SK-N-SH (cell line): Measurements from ENCODE around the gene MYO15A. TPM values are rescaled to one million over a fixed set of nuclear protein-coding genes. Genes with fewer than 3 reads are reported as not detected.

Experiments
- CTCF ChIA-PET: fragments of 300-600, 350-600 bp; formaldehyde crosslinking; extraction: SDS; loops from one replicate; lab custom pipeline; 2021; lab: Yijun Ruan, JAX
- POLR2A ChIA-PET: fragments of 350-600 bp; sonication (Branson Sonifier 250); formaldehyde crosslinking; extraction: SDS; loops from one replicate; lab custom pipeline; 2020; ENCODE audit warnings: antibody characterized with exemption, inconsistent platforms; lab: Yijun Ruan, JAX
- DNase-seq: peaks from one replicate; pipeline ENCODE4 v3.0.0; 2012
- H2AFZ ChIP-seq: fragments of 200-600 bp; sonication (generic); 2 replicates; pipeline ENCODE4 v1.8.1; 2016; ENCODE audit warnings: antibody characterized with exemption, mild to moderate bottlenecking, low read depth
- H3F3A ChIP-seq: fragments of 200-600 bp; sonication (generic); replicated peaks from 2 replicates; pipeline ENCODE3; 2016; ENCODE audit warnings: antibody characterized with exemption, mild to moderate bottlenecking; ENCODE audit not compliant: insufficient read depth
- H3K27ac ChIP-seq, 2 experiments: fragments of 200-500 bp in 1 of 2; fragments of 200-600 bp in 1 of 2; sonication (Bioruptor generic) in 1 of 2; sonication (generic), shearing (Covaris generic) in 1 of 2; 2 replicates each; pipeline versions ENCODE4 v1.5.1 to v1.6.1; 2014 to 2016; ENCODE audit warnings: low read depth in 2 of 2, inconsistent platforms in 1 of 2, low read length in 1 of 2, mild to moderate bottlenecking in 1 of 2, mixed read lengths in 1 of 2
- H3K27me3 ChIP-seq: fragments of 200-600 bp; sonication (generic), shearing (Covaris generic); 2 replicates; pipeline ENCODE4 v1.6.1; 2016; ENCODE audit warnings: mixed run types; ENCODE audit not compliant: insufficient read depth
- H3K36me3 ChIP-seq, 2 experiments: fragments of 200-500 bp in 1 of 2; fragments of 200-600 bp in 1 of 2; sonication (Bioruptor generic) in 1 of 2; sonication (generic) in 1 of 2; replicated peaks in 1 of 2; 2 replicates each; pipeline versions ENCODE3 to v1.5.1; 2014 to 2016; ENCODE audit warnings: low read length in 1 of 2, mild to moderate bottlenecking in 1 of 2; ENCODE audit not compliant: insufficient read depth in 2 of 2, control insufficient read depth in 1 of 2
- H3K4me1 ChIP-seq, 2 experiments: fragments of 200-500 bp in 1 of 2; fragments of 200-600 bp in 1 of 2; sonication (Bioruptor generic) in 1 of 2; sonication (generic), shearing (Covaris generic) in 1 of 2; 2 replicates each; pipeline versions ENCODE4 v1.5.1 to v1.6.1; 2014 to 2016; ENCODE audit warnings: low read depth in 1 of 2, low read length in 1 of 2, mixed run types in 1 of 2; ENCODE audit not compliant: insufficient read depth in 2 of 2, control insufficient read depth in 1 of 2
- H3K4me2 ChIP-seq: fragments of 200-600 bp; sonication (generic), shearing (Covaris generic); 2 replicates; pipeline ENCODE4 v1.6.1; 2017; ENCODE audit warnings: mixed run types
- H3K4me3 ChIP-seq, 2 experiments: fragments of 200-500 bp in 1 of 2; fragments of 200-600 bp in 1 of 2; sonication (Bioruptor generic) in 1 of 2; sonication (generic), shearing (Covaris generic) in 1 of 2; 2 replicates each; pipeline versions ENCODE4 v1.5.1 to v1.8.1; 2014 to 2016; ENCODE audit warnings: low read depth in 2 of 2, inconsistent platforms in 1 of 2, low read length in 1 of 2, mild to moderate bottlenecking in 1 of 2, mixed read lengths in 1 of 2, moderate library complexity in 1 of 2
- H3K79me2 ChIP-seq: fragments of 200-600 bp; sonication (generic); 2 replicates; pipeline ENCODE4 v1.8.1; 2017; ENCODE audit warnings: mild to moderate bottlenecking; ENCODE audit not compliant: insufficient read depth
- H3K9ac ChIP-seq: fragments of 200-600 bp; sonication (generic); 2 replicates; pipeline ENCODE4 v1.6.1; 2017; ENCODE audit warnings: mixed run types
- H3K9me2 ChIP-seq: fragments of 200-600 bp; sonication (generic); 2 replicates; pipeline ENCODE4 v1.6.1; 2017; ENCODE audit warnings: mixed run types
- H3K9me3 ChIP-seq: fragments of 200-600 bp; sonication (generic); 2 replicates; pipeline ENCODE4 v1.6.1; 2017; ENCODE audit warnings: mixed run types, mild to moderate bottlenecking, moderate library complexity
- H4K20me1 ChIP-seq: fragments of 200-600 bp; sonication (generic); 2 replicates; pipeline ENCODE4 v1.6.1; 2017; ENCODE audit warnings: mild to moderate bottlenecking, mixed run types; ENCODE audit not compliant: insufficient read depth
- CHD2 ChIP-seq: fragments of 150-350 bp; IDR thresholded peaks from 2 replicates; pipeline ENCODE4 v1.6.1; 2018; ENCODE audit warnings: low read length; ENCODE audit not compliant: partially characterized antibody
- ELF1 ChIP-seq: IDR thresholded peaks from 2 replicates; pipeline ENCODE4 v1.4.0; 2012
- FOXJ3 ChIP-seq: sonication (generic); formaldehyde crosslinking; IDR thresholded peaks from 2 replicates; pipeline ENCODE4 v1.5.1; 2020; ENCODE audit warnings: mild to moderate bottlenecking, missing genetic modification reagents
- JUND ChIP-seq: IDR thresholded peaks from 2 replicates; pipeline ENCODE4 v1.4.0; 2012
- MXI1 ChIP-seq: IDR thresholded peaks from 2 replicates; pipeline ENCODE4 v1.6.1; 2012; ENCODE audit warnings: mild to moderate bottlenecking, low read depth, low read length, improper control_type of control experiment
- NRF1 ChIP-seq: IDR thresholded peaks from 2 replicates; pipeline ENCODE4 v1.6.1; 2012; ENCODE audit warnings: low read depth, mild to moderate bottlenecking, low read length
- POLR2AphosphoS5 ChIP-seq: IDR thresholded peaks from 2 replicates; pipeline ENCODE4 v1.6.1; 2012; ENCODE audit warnings: low read depth, low read length
- RAD21 ChIP-seq: IDR thresholded peaks from 2 replicates; pipeline ENCODE4 v1.6.1; 2012; ENCODE audit warnings: mild to moderate bottlenecking, low read length
- RCOR1 ChIP-seq: fragments of 150-350 bp; IDR thresholded peaks from 2 replicates; pipeline ENCODE4 v1.6.1; 2017; ENCODE audit warnings: antibody characterized with exemption, low read length
- REST ChIP-seq: IDR thresholded peaks from 2 replicates; pipeline ENCODE4 v1.6.1; 2012; ENCODE audit warnings: mild to moderate bottlenecking, low read depth, low read length, moderate library complexity
- RXRA ChIP-seq: IDR thresholded peaks from 2 replicates; pipeline ENCODE4 v1.4.0; 2012; ENCODE audit warnings: low read depth, mild to moderate bottlenecking, borderline replicate concordance
- TCF12 ChIP-seq: IDR thresholded peaks from 2 replicates; pipeline ENCODE4 v1.4.0; 2012
- YY1 ChIP-seq: IDR thresholded peaks from 2 replicates; pipeline ENCODE4 v1.4.0; 2012; ENCODE audit warnings: low read depth, mild to moderate bottlenecking
- WGBS: methylation state at CpG from one replicate; pipeline ENCODE4 v1.1.6; 2017; ENCODE audit warnings: low lambda C conversion rate; 5-methylcytosine and 5-hydroxymethylcytosine counted together
- polyA plus RNA-seq, 3 experiments: library from polyadenylated mRNA; depleted of rRNA; stranded (reverse); fragments of >200 nt; gene quantifications; 2 replicates each; pipeline ENCODE4 v1.2.3, GENCODE V29; 2012
- TF ChIP-seq, protein P1 (sequence below): fragments of 150-350 bp; IDR thresholded peaks from 2 replicates; pipeline ENCODE4 v1.6.1; 2016; ENCODE audit warnings: mild to moderate bottlenecking, low read depth, low read length
- TF ChIP-seq, protein P2 (sequence below): fragments of 150-350 bp; IDR thresholded peaks from 2 replicates; pipeline ENCODE4 v1.6.1; 2017; ENCODE audit warnings: antibody characterized with exemption, low read length, low read depth, borderline replicate concordance

The MYO15A gene
- polyA plus RNA-seq, 1 of the 3 experiments (the other 2 are of a cell fraction): 0.43 TPM

- no peak overlapping the region for H3K27ac ChIP-seq
- WGBS: 76% methylated on average over 3 of the region's 3 CpGs
- peaks cover 98% of the 10 kb centered on the region for H3K79me2 ChIP-seq
- H3F3A ChIP-seq: no peaks in the 10 kb centered on the region
- H3K4me2 ChIP-seq: no peak overlapping the region
- H3K36me3 ChIP-seq: peaks cover 39 to 47% of the 10 kb centered on the region in 2 experiments
- TF ChIP-seq CHD2 (no peak), MXI1 (no peak), RXRA (no peak), FOXJ3 (CRISPR knock-in tag) (no peak), NRF1 (no peak), YY1 (no peak), RCOR1 (no peak), RAD21 (no peak), REST (no peak), ELF1 (no peak)
- TF ChIP-seq, protein P1, sequence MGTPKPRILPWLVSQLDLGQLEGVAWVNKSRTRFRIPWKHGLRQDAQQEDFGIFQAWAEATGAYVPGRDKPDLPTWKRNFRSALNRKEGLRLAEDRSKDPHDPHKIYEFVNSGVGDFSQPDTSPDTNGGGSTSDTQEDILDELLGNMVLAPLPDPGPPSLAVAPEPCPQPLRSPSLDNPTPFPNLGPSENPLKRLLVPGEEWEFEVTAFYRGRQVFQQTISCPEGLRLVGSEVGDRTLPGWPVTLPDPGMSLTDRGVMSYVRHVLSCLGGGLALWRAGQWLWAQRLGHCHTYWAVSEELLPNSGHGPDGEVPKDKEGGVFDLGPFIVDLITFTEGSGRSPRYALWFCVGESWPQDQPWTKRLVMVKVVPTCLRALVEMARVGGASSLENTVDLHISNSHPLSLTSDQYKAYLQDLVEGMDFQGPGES: no peak
- TF ChIP-seq, all 33 proteins: peak for 0
- Histone ChIP-seq H3K9ac (no peak overlapping the region), H3K27me3 (no peaks in the 10 kb centered on the region), H3K9me3 (no peaks in the 10 kb centered on the region), H3K4me1 (no peaks in the 10 kb centered on the region; a peak in 2 of 4 replicates), H4K20me1 (peaks cover 75% of the 10 kb centered on the region), H3K4me3 (no peak overlapping the region), H3K9me2 (no peaks in the 10 kb centered on the region), H2AFZ (no peak overlapping the region)
- ChIA-PET CTCF (interaction anchor here (1.0 to 1.2 kb wide), 2 partner anchors 8 to 9 kb away, joined by 3 to 4 read pairs; no protein-coding TSS in a partner anchor), POLR2A (interaction anchor here (0.5 kb wide), 1 partner anchor 131 kb away, joined by 3 read pairs; no protein-coding TSS in a partner anchor)
- no peak for DNase-seq
Observed at GRCh38 chr17:18197535-18198194, 89.1 kb downstream of the MYO15A start.

DNA sequence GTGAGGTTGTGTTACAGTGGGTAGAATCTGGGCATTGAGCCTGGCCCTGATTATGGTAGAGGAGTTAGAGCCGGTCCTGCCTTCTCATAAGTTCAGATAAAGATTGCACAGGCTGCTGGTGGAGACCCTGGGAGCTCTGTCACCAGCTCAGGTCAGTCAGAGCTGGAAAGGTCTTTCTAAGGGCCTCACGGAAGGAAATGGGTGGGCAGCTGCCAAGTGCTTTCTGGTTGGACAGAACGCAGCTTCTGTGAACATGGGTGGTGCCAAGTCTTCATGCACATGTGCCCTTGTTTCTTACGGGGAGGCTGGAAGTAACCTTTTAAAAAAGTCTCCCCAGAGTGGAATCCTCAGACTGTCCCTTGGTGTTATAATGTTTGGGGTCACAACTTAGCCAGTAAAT lies 90.0 kb downstream of the MYO15A start:
- no peak overlapping the region for H3K4me3 ChIP-seq
- peaks cover 77% of the 10 kb centered on the region for H4K20me1 ChIP-seq
- no peaks in the 10 kb centered on the region for H3F3A ChIP-seq
- H3K9me2 ChIP-seq: no peaks in the 10 kb centered on the region
- no peaks in the 10 kb centered on the region; a peak in 2 of 4 replicates for H3K4me1 ChIP-seq
- peaks cover 35 to 50% of the 10 kb centered on the region in 2 experiments for H3K36me3 ChIP-seq
- H3K27me3 ChIP-seq: no peaks in the 10 kb centered on the region
- POLR2A ChIA-PET: no interaction called here
- CTCF ChIA-PET: interaction anchor here (1.0 to 1.3 kb wide), 3 partner anchors 9 to 19 kb away, joined by 3 to 8 read pairs (median 4); no protein-coding TSS in a partner anchor
- no peak for DNase-seq
- no peaks in the 10 kb centered on the region for H3K9me3 ChIP-seq
- H3K79me2 ChIP-seq: peaks cover 98% of the 10 kb centered on the region
- no peak overlapping the region for H3K27ac ChIP-seq
- H3K9ac ChIP-seq: no peak overlapping the region
- H2AFZ ChIP-seq: no peak overlapping the region
- TF ChIP-seq POLR2AphosphoS5 (no peak), FOXJ3 (CRISPR knock-in tag) (no peak), JUND (no peak), TCF12 (no peak)
- TF ChIP-seq, protein P2, sequence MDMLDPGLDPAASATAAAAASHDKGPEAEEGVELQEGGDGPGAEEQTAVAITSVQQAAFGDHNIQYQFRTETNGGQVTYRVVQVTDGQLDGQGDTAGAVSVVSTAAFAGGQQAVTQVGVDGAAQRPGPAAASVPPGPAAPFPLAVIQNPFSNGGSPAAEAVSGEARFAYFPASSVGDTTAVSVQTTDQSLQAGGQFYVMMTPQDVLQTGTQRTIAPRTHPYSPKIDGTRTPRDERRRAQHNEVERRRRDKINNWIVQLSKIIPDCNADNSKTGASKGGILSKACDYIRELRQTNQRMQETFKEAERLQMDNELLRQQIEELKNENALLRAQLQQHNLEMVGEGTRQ: no peak
- TF ChIP-seq, all 33 proteins: peak for 0
- WGBS: 94% methylated on average over 4 of the region's 4 CpGs
- H3K4me2 ChIP-seq: no peak overlapping the region
